Naive thymus-derived CD4-positive, alpha-beta T cell (primary cell): Measurements from ENCODE around the gene TNFSF12. TPM values are rescaled to one million over a fixed set of nuclear protein-coding genes. Genes with fewer than 3 reads are reported as not detected.

Source experiments
- ATAC-seq: fragments of 150-1000 bp; cut with Tn5 transposase; 2 replicates; pipeline ENCODE4 v1.10.0; 2021; ENCODE audit warnings: mild to moderate bottlenecking, moderate library complexity
- CTCF ChIA-PET: fragments of 350-600 bp; sonication (Branson Sonifier 250); formaldehyde crosslinking; loops from one replicate; lab custom pipeline; 2021; ENCODE audit warnings: antibody characterized with exemption; lab: Charles Lee
- POLR2A ChIA-PET: fragments of 350-600 bp; sonication (Branson Sonifier 250); formaldehyde crosslinking; loops from one replicate; lab custom pipeline; 2021; ENCODE audit warnings: antibody characterized with exemption, inconsistent platforms; lab: Charles Lee
- DNase-seq, 9 donors: peaks; one replicate each; pipeline versions ENCODE4 v3.0.0 to v3.0.0-alpha.2; 2020 to 2022; ENCODE audit warnings: mixed read lengths in 1 of 9
- H3K27ac ChIP-seq: one replicate; pipeline ENCODE4 v1.7.0; 2013; ENCODE audit warnings: mild to moderate bottlenecking, low read depth, low read length, moderate library complexity
- H3K27me3 ChIP-seq, 2 donors: one replicate each; pipeline ENCODE4 v1.7.0; 2013; ENCODE audit warnings: low read length in 2 of 2, mild to moderate bottlenecking in 2 of 2, moderate library complexity in 2 of 2; ENCODE audit not compliant: control insufficient read depth in 2 of 2, insufficient read depth in 2 of 2
- H3K36me3 ChIP-seq, 3 experiments: 1 replicate in 2 of 3; 2 replicates in 1 of 3; pipeline ENCODE4 v1.7.0; 2013; ENCODE audit warnings: low read length in 3 of 3, mild to moderate bottlenecking in 3 of 3, moderate library complexity in 1 of 3; ENCODE audit not compliant: insufficient read depth in 3 of 3, control insufficient read depth in 2 of 3
- H3K4me1 ChIP-seq, 2 donors: one replicate each; pipeline ENCODE4 v1.7.0; 2013; ENCODE audit warnings: low read length in 2 of 2, mild to moderate bottlenecking in 2 of 2, moderate library complexity in 1 of 2; ENCODE audit not compliant: control insufficient read depth in 2 of 2, insufficient read depth in 2 of 2
- H3K4me3 ChIP-seq: 2 replicates; pipeline ENCODE4 v1.7.0; 2013; ENCODE audit warnings: mild to moderate bottlenecking, low read length
- H3K9me3 ChIP-seq, 3 experiments: 1 replicate in 2 of 3; 2 replicates in 1 of 3; pipeline ENCODE4 v1.7.0; 2013; ENCODE audit warnings: low read length in 3 of 3; ENCODE audit not compliant: control insufficient read depth in 2 of 3
- H3K27ac Mint-ChIP-seq, 9 donors: one replicate each; pipeline ENCODE4 v1.8.0; 2020 to 2022; ENCODE audit warnings: mixed read lengths in 9 of 9, mild to moderate bottlenecking in 8 of 9, moderate library complexity in 5 of 9, inconsistent platforms in 2 of 9
- H3K27me3 Mint-ChIP-seq, 5 donors: one replicate each; pipeline ENCODE4 v1.8.0; 2021 to 2022; ENCODE audit warnings: mixed read lengths in 5 of 5, mild to moderate bottlenecking in 1 of 5
- H3K36me3 Mint-ChIP-seq, 5 donors: one replicate each; pipeline ENCODE4 v1.8.0; 2020 to 2022; ENCODE audit warnings: mixed read lengths in 5 of 5, mild to moderate bottlenecking in 3 of 5, inconsistent platforms in 1 of 5
- H3K4me1 Mint-ChIP-seq, 7 donors: one replicate each; pipeline ENCODE4 v1.8.0; 2020 to 2022; ENCODE audit warnings: mixed read lengths in 7 of 7, mild to moderate bottlenecking in 3 of 7, inconsistent platforms in 1 of 7
- H3K4me3 Mint-ChIP-seq, 10 donors: one replicate each; pipeline ENCODE4 v1.8.0; 2020 to 2022; ENCODE audit warnings: mild to moderate bottlenecking in 10 of 10, mixed read lengths in 10 of 10, moderate library complexity in 6 of 10, inconsistent platforms in 2 of 10
- H3K9me3 Mint-ChIP-seq, 11 donors: one replicate each; pipeline ENCODE4 v1.8.0; 2020 to 2022; ENCODE audit warnings: mixed read lengths in 11 of 11, mild to moderate bottlenecking in 4 of 11, inconsistent platforms in 1 of 11, moderate library complexity in 1 of 11
- intact Hi-C, 2 donors: fragments of 100-400 bp; cut with micrococcal nuclease; formaldehyde crosslinking; loops; one replicate each; pipeline ENCODE4 v1.15.1; 2023
- polyA plus RNA-seq, 2 donors: library from polyadenylated mRNA; unstranded; fragments of 300-500 nt; fragmentation: Illumina TruSeq; gene quantifications; one replicate each; pipeline ENCODE4 v1.2.3, GENCODE V29; 2021
- total RNA-seq, 6 experiments: library from RNA in 5 of 6; stranded (reverse) in 5 of 6; gene quantifications; 1 replicate in 5 of 6; 2 replicates in 1 of 6; pipeline ENCODE4 v1.2.3 and lab custom pipeline; 2021 to 2026

TNFSF12 gene
- total and polyA plus RNA-seq, 7 experiments from 2014 or later: 25.4 to 82.4 (median 36.1) TPM

GRCh38 chr17:7572588-7573323 lies 23.9 kb downstream of the TNFSF12 start:
- ChIA-PET POLR2A (interaction anchor here (1.0 to 8.2 kb wide), 17 partner anchors 9 to 359 kb away, joined by 3 to 108 read pairs (median 5); partner anchors contain the start of genes ACAP1, CNTROB, CTDNEP1 and MPDU1), CTCF (no interaction called here)
- Mint-ChIP-seq H3K36me3 (peaks cover 4 to 55% (median 31%) of the 10 kb centered on the region in 5 donors), H3K9me3 (peaks cover 0 to 8% (median 0%) of the 10 kb centered on the region in 11 donors), H3K27me3 (peaks cover 0 to 5% (median 0%) of the 10 kb centered on the region in 5 donors), H3K27ac (peak overlapping the region; percentile 94 to 99 (median 98)), H3K4me3 (peak overlapping the region; percentile 90 to 100 (median 98)), H3K4me1 (peaks cover 9 to 62% (median 48%) of the 10 kb centered on the region in 7 donors)
- DNase-seq (peak; percentile 99 to 100 (median 100)), ATAC-seq (peak; percentile 91)
- intact Hi-C loops: loop anchor here (1.0 to 10.0 kb wide), 29 partner anchors 11 to 618 kb away; partner anchors contain the start of genes ELP5 (in 2 of the 2), MPDU1 (in 2 of the 2), PER1 (in 2 of the 2) and POLR2A (in 2 of the 2)
- Histone ChIP-seq H3K9me3 (no peaks in the 10 kb centered on the region), H3K4me3 (peak overlapping the region; percentile 91), H3K36me3 (peaks cover 33 to 70% (median 39%) of the 10 kb centered on the region in 3 experiments), H3K27me3 (no peaks in the 10 kb centered on the region), H3K4me1 (peaks cover 21 to 31% of the 10 kb centered on the region in 2 donors), H3K27ac (peak overlapping the region; percentile 96)

GRCh38 chr17:7573324-7574080 lies 24.6 kb downstream of the TNFSF12 start:
- peaks cover 9 to 66% (median 53%) of the 10 kb centered on the region in 7 donors for H3K4me1 Mint-ChIP-seq
- CTCF ChIA-PET: interaction anchor here (1.0 to 2.2 kb wide), 2 partner anchors 13 to 14 kb away, joined by 6 to 11 read pairs; partner anchors contain the start of gene SENP3
- Histone ChIP-seq H3K4me3 (peak overlapping the region; percentile 91), H3K27ac (peak overlapping the region; percentile 96), H3K36me3 (peaks cover 37 to 78% (median 45%) of the 10 kb centered on the region in 3 experiments), H3K9me3 (no peaks in the 10 kb centered on the region), H3K27me3 (no peaks in the 10 kb centered on the region), H3K4me1 (peaks cover 21 to 31% of the 10 kb centered on the region in 2 donors)
- POLR2A ChIA-PET: interaction anchor here (0.6 to 8.2 kb wide), 23 partner anchors 10 to 803 kb away, joined by 3 to 108 read pairs (median 4); partner anchors contain the start of genes ACAP1, ATP1B2, CNTROB and CTDNEP1
- peak overlapping the region; percentile 90 to 100 (median 98) for H3K4me3 Mint-ChIP-seq
- H3K27ac Mint-ChIP-seq: peak overlapping the region; percentile 94 to 99 (median 98)
- H3K27me3 Mint-ChIP-seq: peaks cover 0 to 5% (median 0%) of the 10 kb centered on the region in 5 donors
- intact Hi-C loops: loop anchor here (1.0 to 10.0 kb wide), 18 partner anchors 10 to 581 kb away; partner anchors contain the start of genes ELP5 (in 2 of the 2), PER1 (in 2 of the 2), ATP1B2 (in 1 of the 2) and BCL6B (in 1 of the 2)
- peaks cover 4 to 59% (median 35%) of the 10 kb centered on the region in 5 donors for H3K36me3 Mint-ChIP-seq
- DNase-seq: peak; percentile 80 to 92 (median 89)
- ATAC-seq: peak; percentile 60
- peaks cover 0 to 8% (median 0%) of the 10 kb centered on the region in 11 donors for H3K9me3 Mint-ChIP-seq

GRCh38 chr17:7574176-7574953 lies 25.5 kb downstream of the TNFSF12 start:
- no peaks in the 10 kb centered on the region for H3K9me3 ChIP-seq
- CTCF ChIA-PET: interaction anchor here (0.8 to 2.2 kb wide), 4 partner anchors 13 to 113 kb away, joined by 3 to 11 read pairs (median 5); partner anchors contain the start of genes SENP3 and TP53
- intact Hi-C loops: loop anchor here (5.0 to 10.0 kb wide), 8 partner anchors 38 to 580 kb away; partner anchors contain the start of genes PER1 (in 2 of the 2), BCL6B (in 1 of the 2), CHD3 (in 1 of the 2) and CYB5D1 (in 1 of the 2)
- peak overlapping the region; percentile 96 for H3K27ac ChIP-seq
- no peak for ATAC-seq
- Mint-ChIP-seq H3K27ac (peak overlapping the region; percentile 72 to 99 (median 98)), H3K27me3 (peaks cover 0 to 5% (median 0%) of the 10 kb centered on the region in 5 donors), H3K36me3 (peaks cover 4 to 64% (median 42%) of the 10 kb centered on the region in 5 donors), H3K4me3 (peak overlapping the region; percentile 90 to 100 (median 98)), H3K4me1 (peaks cover 14 to 74% (median 62%) of the 10 kb centered on the region in 7 donors), H3K9me3 (peaks cover 0 to 11% (median 0%) of the 10 kb centered on the region in 11 donors)
- peak overlapping the region; percentile 91 for H3K4me3 ChIP-seq
- H3K27me3 ChIP-seq: no peaks in the 10 kb centered on the region
- POLR2A ChIA-PET: interaction anchor here (0.6 to 8.2 kb wide), 25 partner anchors 9 to 802 kb away, joined by 3 to 108 read pairs (median 4); partner anchors contain the start of genes ACAP1, ATP1B2, CNTROB and CTDNEP1
- peaks cover 37 to 84% (median 45%) of the 10 kb centered on the region in 3 experiments for H3K36me3 ChIP-seq
- H3K4me1 ChIP-seq: peaks cover 25 to 38% of the 10 kb centered on the region in 2 donors
- DNase-seq: no peak

GRCh38 chr17:7575481-7575883 lies 26.6 kb downstream of the TNFSF12 start:
- peak overlapping the region in 5 of 9 donors; percentile 45 to 98 (median 80) for H3K27ac Mint-ChIP-seq
- Histone ChIP-seq H3K27ac (peak overlapping the region; percentile 96), H3K4me3 (no peak overlapping the region), H3K4me1 (peaks cover 29 to 42% of the 10 kb centered on the region in 2 donors), H3K36me3 (peaks cover 37 to 73% (median 45%) of the 10 kb centered on the region in 3 experiments), H3K27me3 (no peaks in the 10 kb centered on the region), H3K9me3 (no peaks in the 10 kb centered on the region)
- no peak for ATAC-seq
- peak overlapping the region; percentile 4 to 100 (median 98) for H3K4me3 Mint-ChIP-seq
- DNase-seq: no peak
- peaks cover 23 to 84% (median 69%) of the 10 kb centered on the region in 7 donors for H3K4me1 Mint-ChIP-seq
- H3K9me3 Mint-ChIP-seq: peaks cover 0 to 12% (median 0%) of the 10 kb centered on the region in 11 donors
- intact Hi-C loops: loop anchor here in 1 of 2 donors (10.0 kb wide), 2 partner anchors 551 to 579 kb away; partner anchors contain the start of genes BCL6B and PER1
- POLR2A ChIA-PET: interaction anchor here (0.6 to 8.2 kb wide), 12 partner anchors 8 to 222 kb away, joined by 3 to 108 read pairs (median 5); partner anchors contain the start of genes MPDU1, POLR2A, SENP3 and SOX15
- H3K36me3 Mint-ChIP-seq: peaks cover 4 to 61% (median 36%) of the 10 kb centered on the region in 5 donors
- CTCF ChIA-PET: interaction anchor here (0.5 to 2.2 kb wide), 4 partner anchors 15 to 246 kb away, joined by 3 to 11 read pairs (median 4); partner anchors contain the start of genes SENP3 and TNFSF13
- H3K27me3 Mint-ChIP-seq: peaks cover 0 to 5% (median 0%) of the 10 kb centered on the region in 5 donors

GRCh38 chr17:7575959-7576358 lies 27.1 kb downstream of the TNFSF12 start:
- CTCF ChIA-PET: interaction anchor here (1.1 to 2.2 kb wide), 2 partner anchors 15 to 18 kb away, joined by 4 to 11 read pairs; partner anchors contain the start of genes SENP3 and TNFSF13
- H3K36me3 Mint-ChIP-seq: peaks cover 4 to 63% (median 36%) of the 10 kb centered on the region in 5 donors
- intact Hi-C loops: loop anchor here in 1 of 2 donors (10.0 kb wide), 2 partner anchors 551 to 579 kb away; partner anchors contain the start of genes BCL6B and PER1
- H3K27ac Mint-ChIP-seq: peak overlapping the region in 4 of 9 donors; percentile 8 to 80 (median 32)
- Histone ChIP-seq H3K9me3 (no peaks in the 10 kb centered on the region), H3K4me3 (no peak overlapping the region), H3K4me1 (peaks cover 29 to 42% of the 10 kb centered on the region in 2 donors), H3K36me3 (peaks cover 37 to 68% (median 45%) of the 10 kb centered on the region in 3 experiments), H3K27ac (no peak overlapping the region), H3K27me3 (no peaks in the 10 kb centered on the region)
- ATAC-seq: no peak
- peaks cover 28 to 86% (median 70%) of the 10 kb centered on the region in 7 donors for H3K4me1 Mint-ChIP-seq
- peaks cover 0 to 5% (median 0%) of the 10 kb centered on the region in 5 donors for H3K27me3 Mint-ChIP-seq
- POLR2A ChIA-PET: interaction anchor here (0.6 to 8.2 kb wide), 10 partner anchors 7 to 140 kb away, joined by 3 to 108 read pairs (median 6); partner anchors contain the start of genes MPDU1, POLR2A, SENP3 and SOX15
- DNase-seq: no peak
- peak overlapping the region in 6 of 10 donors; percentile 29 to 98 (median 92) for H3K4me3 Mint-ChIP-seq
- H3K9me3 Mint-ChIP-seq: peaks cover 0 to 12% (median 0%) of the 10 kb centered on the region in 11 donors
